Stomach (tissue), 4 donors: ENCODE data around the gene DDB1.

Source experiments
- EP300 ChIP-seq: sonication (generic); formaldehyde crosslinking; IDR thresholded peaks from one replicate; pipeline ENCODE4 v1.6.1; 2017; ENCODE audit warnings: antibody characterized with exemption
- POLR2A ChIP-seq, 4 donors: fragments of 450-650 bp; IDR thresholded peaks; one replicate each; pipeline ENCODE4 v1.6.1; 2016; ENCODE audit warnings: antibody characterized with exemption in 4 of 4, control low read depth in 2 of 4, mild to moderate bottlenecking in 1 of 4, moderate library complexity in 1 of 4
- POLR2AphosphoS5 ChIP-seq, 3 donors: sonication (generic); formaldehyde crosslinking; IDR thresholded peaks; one replicate each; pipeline ENCODE4 v1.6.1; 2016; ENCODE audit warnings: antibody characterized with exemption in 3 of 3
- TF ChIP-seq, protein P1 (sequence below), 7 experiments: fragments of 450-650 bp in 4 of 7; fragments of 200-600 bp in 3 of 7; sonication (generic) in 3 of 7; IDR thresholded peaks; one replicate each; pipeline ENCODE4 v1.5.1; 2016 to 2019; ENCODE audit warnings: antibody characterized with exemption in 7 of 7, control low read depth in 2 of 7, mild to moderate bottlenecking in 1 of 7

DNA sequence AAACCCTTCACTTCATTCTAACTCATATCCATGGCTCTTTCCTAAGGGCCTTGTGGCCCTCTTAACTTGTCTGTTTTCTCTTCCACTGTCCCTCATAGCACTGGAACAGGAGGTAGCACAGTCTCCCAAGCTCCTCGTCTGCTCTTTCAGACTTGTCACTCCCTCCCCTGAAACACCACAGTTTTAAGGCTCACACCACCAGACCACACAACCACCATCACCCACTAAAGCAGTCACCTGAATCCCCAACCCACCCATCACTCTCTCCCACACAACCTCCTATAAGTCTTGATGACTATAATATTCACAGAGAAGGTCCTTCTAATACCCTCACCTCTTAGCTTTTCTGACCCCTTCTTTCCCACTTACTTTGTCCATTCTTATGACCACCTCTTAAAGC lies 26.7 kb downstream of the DDB1 start:
- TF ChIP-seq, protein P1, sequence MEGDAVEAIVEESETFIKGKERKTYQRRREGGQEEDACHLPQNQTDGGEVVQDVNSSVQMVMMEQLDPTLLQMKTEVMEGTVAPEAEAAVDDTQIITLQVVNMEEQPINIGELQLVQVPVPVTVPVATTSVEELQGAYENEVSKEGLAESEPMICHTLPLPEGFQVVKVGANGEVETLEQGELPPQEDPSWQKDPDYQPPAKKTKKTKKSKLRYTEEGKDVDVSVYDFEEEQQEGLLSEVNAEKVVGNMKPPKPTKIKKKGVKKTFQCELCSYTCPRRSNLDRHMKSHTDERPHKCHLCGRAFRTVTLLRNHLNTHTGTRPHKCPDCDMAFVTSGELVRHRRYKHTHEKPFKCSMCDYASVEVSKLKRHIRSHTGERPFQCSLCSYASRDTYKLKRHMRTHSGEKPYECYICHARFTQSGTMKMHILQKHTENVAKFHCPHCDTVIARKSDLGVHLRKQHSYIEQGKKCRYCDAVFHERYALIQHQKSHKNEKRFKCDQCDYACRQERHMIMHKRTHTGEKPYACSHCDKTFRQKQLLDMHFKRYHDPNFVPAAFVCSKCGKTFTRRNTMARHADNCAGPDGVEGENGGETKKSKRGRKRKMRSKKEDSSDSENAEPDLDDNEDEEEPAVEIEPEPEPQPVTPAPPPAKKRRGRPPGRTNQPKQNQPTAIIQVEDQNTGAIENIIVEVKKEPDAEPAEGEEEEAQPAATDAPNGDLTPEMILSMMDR (IDR thresholded peaks at IDR 0.05), result no peak
- TF ChIP-seq POLR2A (IDR thresholded peaks at IDR 0.05) (no peak), EP300 (no peak), POLR2AphosphoS5 (IDR thresholded peaks at IDR 0.05) (no peak)
